Measurements from ENCODE around the gene PLA1A. TPM values are rescaled to one million over a fixed set of nuclear protein-coding genes. Genes with fewer than 3 reads are reported as not detected.

PLA1A gene
- total and polyA plus RNA-seq, 2 donors (not counting 1 experiment from before 2014, with no cell fraction given): 0.27 to 0.28 TPM

DNA sequence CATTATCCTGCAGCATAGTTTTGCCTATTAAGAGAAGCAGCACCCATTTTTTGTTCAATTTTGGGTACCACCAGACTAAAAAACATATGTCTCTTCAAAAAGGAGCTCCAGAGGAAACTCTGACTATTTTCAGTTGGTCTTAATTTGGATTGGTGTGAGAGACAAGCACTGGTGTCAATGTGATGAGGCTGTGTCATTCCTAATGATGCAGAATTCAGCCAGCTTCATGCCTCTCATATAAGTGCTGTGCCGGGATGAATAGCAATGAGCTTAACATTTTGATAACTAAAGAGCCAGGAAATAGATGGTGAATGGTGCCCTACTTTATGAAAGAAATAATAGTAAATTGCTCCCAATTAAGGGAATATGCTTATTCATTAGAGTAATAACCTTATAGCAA, 46.8 kb downstream of the PLA1A start:
- H3K9me3 ChIP-seq (ENCODE audit: control extremely low read depth in 1 of 3, control insufficient read depth in 2 of 3, insufficient read depth in 1 of 3, low read length in 2 of 3): no peaks in the 10 kb centered on the region
- H4K20me1 ChIP-seq (ENCODE audit: control insufficient read depth, insufficient read depth, low read length, poor library complexity, severe bottlenecking): no peaks in the 10 kb centered on the region
- Mint-ChIP-seq H3K4me3 (no peak overlapping the region), H3K27ac (no peak overlapping the region), H3K9me3 (ENCODE audit: insufficient read depth) (peaks cover 4% of the 10 kb centered on the region), H3K4me1 (peaks cover 4% of the 10 kb centered on the region), H3K27me3 (no peaks in the 10 kb centered on the region)
- WGBS (ENCODE audit: insufficient coverage): no CpG with 5 or more reads among the region's 1 CpG
- no peak overlapping the region for H3K4me2 ChIP-seq (replicated peaks; ENCODE audit: low read depth, low read length, poor library complexity, severe bottlenecking)
- POLR2A ChIA-PET: no interaction called here
- ATAC-seq (ENCODE audit: low read depth): no peak
- no peak for DNase-seq
- no peak overlapping the region for H3K4me3 ChIP-seq (ENCODE audit: control extremely low read depth in 1 of 5, extremely low read depth in 1 of 5, insufficient read depth in 1 of 5, low read depth in 2 of 5, low read length in 4 of 5)
- no peaks in the 10 kb centered on the region for H3K79me2 ChIP-seq (ENCODE audit: control insufficient read depth, insufficient read depth, low read length)
- peaks cover 0 to under 1% of the 10 kb centered on the region in 2 donors for H3K4me1 ChIP-seq (ENCODE audit: control insufficient read depth in 2 of 2, insufficient read depth in 2 of 2, low read length in 2 of 2)
- TF ChIP-seq, protein P1, sequence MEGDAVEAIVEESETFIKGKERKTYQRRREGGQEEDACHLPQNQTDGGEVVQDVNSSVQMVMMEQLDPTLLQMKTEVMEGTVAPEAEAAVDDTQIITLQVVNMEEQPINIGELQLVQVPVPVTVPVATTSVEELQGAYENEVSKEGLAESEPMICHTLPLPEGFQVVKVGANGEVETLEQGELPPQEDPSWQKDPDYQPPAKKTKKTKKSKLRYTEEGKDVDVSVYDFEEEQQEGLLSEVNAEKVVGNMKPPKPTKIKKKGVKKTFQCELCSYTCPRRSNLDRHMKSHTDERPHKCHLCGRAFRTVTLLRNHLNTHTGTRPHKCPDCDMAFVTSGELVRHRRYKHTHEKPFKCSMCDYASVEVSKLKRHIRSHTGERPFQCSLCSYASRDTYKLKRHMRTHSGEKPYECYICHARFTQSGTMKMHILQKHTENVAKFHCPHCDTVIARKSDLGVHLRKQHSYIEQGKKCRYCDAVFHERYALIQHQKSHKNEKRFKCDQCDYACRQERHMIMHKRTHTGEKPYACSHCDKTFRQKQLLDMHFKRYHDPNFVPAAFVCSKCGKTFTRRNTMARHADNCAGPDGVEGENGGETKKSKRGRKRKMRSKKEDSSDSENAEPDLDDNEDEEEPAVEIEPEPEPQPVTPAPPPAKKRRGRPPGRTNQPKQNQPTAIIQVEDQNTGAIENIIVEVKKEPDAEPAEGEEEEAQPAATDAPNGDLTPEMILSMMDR (IDR thresholded peaks at IDR 0.05): no peak
- TF ChIP-seq EZH2 (IDR thresholded peaks at IDR 0.05; ENCODE audit: borderline replicate concordance, insufficient read depth, low read depth, low read length, poor library complexity, severe bottlenecking): no peak
- no peaks in the 10 kb centered on the region for H3K27me3 ChIP-seq (replicated peaks in 1 of 4; ENCODE audit: control extremely low read depth in 1 of 4, control insufficient read depth in 3 of 4, insufficient read depth in 4 of 4, low read length in 3 of 4)
- no peak overlapping the region for H3K27ac ChIP-seq (ENCODE audit: low read length in 2 of 2)
- no peak overlapping the region for H3K9ac ChIP-seq (ENCODE audit: low read length)
- CTCF ChIA-PET: no interaction called here
- H2AFZ ChIP-seq (ENCODE audit: insufficient read depth, low read depth, low read length, poor library complexity, severe bottlenecking): no peak overlapping the region
- H3K36me3 ChIP-seq (replicated peaks in 1 of 2; ENCODE audit: control extremely low read depth in 1 of 2, control insufficient read depth in 1 of 2, extremely low read depth in 1 of 2, insufficient read depth in 2 of 2, low read length in 1 of 2): peaks cover 0 to 20% of the 10 kb centered on the region in 2 experiments
- intact Hi-C loops (cut with micrococcal nuclease): no loop called here

DNA sequence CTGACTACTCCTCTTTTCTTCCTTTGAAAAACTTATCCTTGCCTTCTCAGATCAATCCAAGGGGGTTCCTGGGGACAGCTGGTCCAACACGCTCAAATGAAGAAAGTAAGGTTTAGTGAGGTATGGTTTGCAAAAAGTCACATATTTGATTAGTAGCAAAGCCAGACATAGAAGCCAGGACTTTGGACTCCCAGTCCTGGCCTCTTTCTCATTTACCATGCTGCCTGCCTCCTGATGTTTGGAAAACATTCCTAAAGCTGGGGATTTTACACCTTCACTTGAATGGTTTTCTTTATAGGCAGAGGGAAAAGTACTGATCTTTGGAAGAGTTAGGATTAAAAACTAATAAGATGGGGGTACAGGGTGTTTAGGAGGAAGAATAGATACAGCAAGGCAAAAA, 48.1 kb downstream of the PLA1A start:
- ChIA-PET POLR2A (no interaction called here), CTCF (no interaction called here)
- Histone ChIP-seq H3K79me2 (ENCODE audit: control insufficient read depth, insufficient read depth, low read length) (no peaks in the 10 kb centered on the region), H2AFZ (ENCODE audit: insufficient read depth, low read depth, low read length, poor library complexity, severe bottlenecking) (no peak overlapping the region), H3K9me3 (ENCODE audit: control extremely low read depth in 1 of 3, control insufficient read depth in 2 of 3, insufficient read depth in 1 of 3, low read length in 2 of 3) (no peaks in the 10 kb centered on the region), H3K36me3 (replicated peaks in 1 of 2; ENCODE audit: control extremely low read depth in 1 of 2, control insufficient read depth in 1 of 2, extremely low read depth in 1 of 2, insufficient read depth in 2 of 2, low read length in 1 of 2) (peaks cover 0 to 20% of the 10 kb centered on the region in 2 experiments), H3K4me2 (replicated peaks; ENCODE audit: low read depth, low read length, poor library complexity, severe bottlenecking) (no peak overlapping the region), H4K20me1 (ENCODE audit: control insufficient read depth, insufficient read depth, low read length, poor library complexity, severe bottlenecking) (no peaks in the 10 kb centered on the region), H3K4me1 (ENCODE audit: control insufficient read depth in 2 of 2, insufficient read depth in 2 of 2, low read length in 2 of 2) (no peaks in the 10 kb centered on the region), H3K9ac (ENCODE audit: low read length) (no peak overlapping the region), H3K4me3 (ENCODE audit: control extremely low read depth in 1 of 5, extremely low read depth in 1 of 5, insufficient read depth in 1 of 5, low read depth in 2 of 5, low read length in 4 of 5) (no peak overlapping the region), H3K27me3 (replicated peaks in 1 of 4; ENCODE audit: control extremely low read depth in 1 of 4, control insufficient read depth in 3 of 4, insufficient read depth in 4 of 4, low read length in 3 of 4) (no peaks in the 10 kb centered on the region), H3K27ac (ENCODE audit: low read length in 2 of 2) (no peak overlapping the region)
- WGBS (ENCODE audit: insufficient coverage): no CpG with 5 or more reads among the region's 1 CpG
- Mint-ChIP-seq H3K27ac (no peak overlapping the region), H3K27me3 (no peaks in the 10 kb centered on the region), H3K9me3 (ENCODE audit: insufficient read depth) (no peaks in the 10 kb centered on the region), H3K4me1 (no peaks in the 10 kb centered on the region), H3K4me3 (no peak overlapping the region)
- ATAC-seq (ENCODE audit: low read depth): no peak
- TF ChIP-seq, protein P1 (IDR thresholded peaks at IDR 0.05): no peak
- TF ChIP-seq EZH2 (IDR thresholded peaks at IDR 0.05; ENCODE audit: borderline replicate concordance, insufficient read depth, low read depth, low read length, poor library complexity, severe bottlenecking): no peak
- intact Hi-C loops (cut with micrococcal nuclease): no loop called here
- DNase-seq: no peak
